22Rv1 (cell line): ENCODE data around the gene GRM8.

ENCODE experiments used
- H3K27ac ChIP-seq: fragments of 450-650 bp; 2 replicates; pipeline ENCODE4 v1.5.1; 2017
- CTCF ChIP-seq: fragments of 450-650 bp; IDR thresholded peaks from 2 replicates; pipeline ENCODE4 v1.5.1; 2017; ENCODE audit warnings: mild to moderate bottlenecking
- ZFX ChIP-seq: fragments of 450-650 bp; IDR thresholded peaks from 2 replicates; pipeline ENCODE4 v1.6.1; 2017; ENCODE audit warnings: antibody characterized with exemption, borderline replicate concordance

GRM8 gene

GRCh38 chr7:127080576-127080975 lies 172.2 kb downstream of the GRM8 start:
- no peak overlapping the region for H3K27ac ChIP-seq
- TF ChIP-seq CTCF = no peak
- TF ChIP-seq ZFX = no peak

GRCh38 chr7:127066974-127067373 lies 185.8 kb downstream of the GRM8 start:
- no peak overlapping the region for H3K27ac ChIP-seq
- TF ChIP-seq CTCF (peak; percentile 66), ZFX (no peak)

GRCh38 chr7:127059475-127059874 lies 193.3 kb downstream of the GRM8 start:
- TF ChIP-seq ZFX = no peak
- TF ChIP-seq CTCF = no peak

GRCh38 chr7:127057918-127058317 lies 194.8 kb downstream of the GRM8 start:
- no peak overlapping the region for H3K27ac ChIP-seq
- TF ChIP-seq ZFX (no peak), CTCF (no peak)

More at GRCh38 chr7:127059475-127059874, 193.3 kb downstream of the GRM8 start:
- H3K27ac ChIP-seq = no peak overlapping the region

GRCh38 chr7:127056202-127056601 lies 196.5 kb downstream of the GRM8 start:
- no peak overlapping the region for H3K27ac ChIP-seq
- TF ChIP-seq ZFX (no peak), CTCF (no peak)

GRCh38 chr7:127047521-127047920 lies 205.2 kb downstream of the GRM8 start:
- no peak overlapping the region for H3K27ac ChIP-seq
- TF ChIP-seq ZFX = no peak
- TF ChIP-seq CTCF = no peak

GRCh38 chr7:127041689-127042452 lies 210.9 kb downstream of the GRM8 start:
- no peak overlapping the region for H3K27ac ChIP-seq
- TF ChIP-seq ZFX = no peak
- no peak for TF ChIP-seq CTCF
